Fibroblast of gingiva (primary cell): ENCODE measurements around the gene CLCNKA.

Experiments
- DNase-seq: peaks from one replicate; pipeline ENCODE4 v3.0.0-alpha.2; 2011; ENCODE audit warnings: low read depth

Gene CLCNKA

GRCh38 chr1:16063226-16063829, 41.5 kb downstream of the CLCNKA start:
- DNase-seq: no peak

DNA sequence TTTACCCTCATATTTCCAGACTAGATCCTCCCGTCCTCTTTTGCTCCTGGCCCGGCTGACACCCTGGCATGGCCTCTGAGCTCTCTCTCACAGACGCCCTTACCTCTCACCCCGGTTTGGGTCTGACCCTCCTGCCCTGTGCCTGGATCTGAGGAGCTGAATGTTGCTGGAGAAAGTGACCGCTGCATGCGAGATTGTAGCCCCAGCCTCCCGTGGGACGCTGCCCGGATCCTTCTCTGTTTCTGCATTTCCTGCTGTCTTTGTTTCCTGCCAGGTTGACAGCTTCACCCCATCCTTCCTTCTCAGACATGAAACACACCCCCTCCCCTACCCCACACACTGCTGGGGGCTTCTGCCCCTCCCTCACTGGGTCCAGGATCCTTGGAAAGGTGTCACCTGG, 42.1 kb downstream of the CLCNKA start:
- DNase-seq: no peak

GRCh38 chr1:16064536-16065268, 42.9 kb downstream of the CLCNKA start:
- DNase-seq: no peak

DNA sequence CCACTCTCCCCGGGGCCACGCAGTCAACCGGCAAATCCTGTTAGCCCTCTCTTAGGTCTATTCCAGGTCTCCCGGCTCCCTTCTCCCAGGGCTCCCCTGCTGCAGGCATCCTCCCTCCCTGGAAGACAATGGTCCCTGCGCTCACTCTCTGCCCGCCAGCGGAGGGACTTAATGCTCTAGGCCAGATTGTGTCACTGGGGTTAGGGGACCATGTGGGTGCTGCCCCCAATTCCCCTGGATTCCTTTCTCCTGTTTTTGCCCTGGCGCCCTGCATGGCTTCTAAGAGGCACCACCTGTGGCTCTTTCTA, 43.4 kb downstream of the CLCNKA start:
- DNase-seq: no peak

- DNase-seq: no peak
Observed at GRCh38 chr1:16066245-16066644, 44.4 kb downstream of the CLCNKA start.

DNA sequence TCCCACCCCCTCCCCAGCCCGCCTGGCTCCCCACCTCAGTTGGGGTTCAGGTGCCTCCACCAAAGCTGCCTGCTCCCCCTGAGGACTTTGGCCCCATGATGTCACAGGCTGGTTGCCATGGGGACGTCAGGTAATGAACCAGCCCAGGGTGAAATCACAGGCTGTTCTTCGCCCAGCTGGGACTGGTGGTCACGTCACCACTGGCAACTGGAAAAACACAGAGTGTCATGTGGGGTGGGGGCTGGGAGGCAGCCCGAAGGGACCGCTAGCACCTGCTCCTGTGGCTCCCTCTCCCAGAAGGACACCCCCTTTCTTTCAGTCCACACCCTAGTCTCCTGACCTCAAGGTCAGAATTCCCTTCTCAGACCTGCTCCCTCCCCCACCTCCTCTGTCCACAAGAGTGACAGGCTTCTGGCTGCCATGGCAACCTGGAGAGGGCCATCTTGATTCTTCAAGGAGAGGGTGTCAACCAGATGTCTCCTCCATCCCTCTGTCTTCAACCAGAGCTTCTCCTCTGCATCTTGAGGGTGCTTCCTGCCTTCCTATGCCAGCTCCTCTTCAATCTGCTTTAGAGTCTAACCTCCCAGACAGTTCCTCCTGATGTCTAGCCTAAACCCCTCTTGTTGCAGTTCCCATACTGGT, 45.4 kb downstream of the CLCNKA start:
- DNase-seq: no peak

- no peak for DNase-seq
Observed at GRCh38 chr1:16067933-16068332, 46.1 kb downstream of the CLCNKA start.

- DNase-seq: peak; percentile 18
Observed at GRCh38 chr1:16068356-16069270, 46.8 kb downstream of the CLCNKA start.

GRCh38 chr1:16070640-16071355, 49.0 kb downstream of the CLCNKA start:
- DNase-seq: no peak

DNA sequence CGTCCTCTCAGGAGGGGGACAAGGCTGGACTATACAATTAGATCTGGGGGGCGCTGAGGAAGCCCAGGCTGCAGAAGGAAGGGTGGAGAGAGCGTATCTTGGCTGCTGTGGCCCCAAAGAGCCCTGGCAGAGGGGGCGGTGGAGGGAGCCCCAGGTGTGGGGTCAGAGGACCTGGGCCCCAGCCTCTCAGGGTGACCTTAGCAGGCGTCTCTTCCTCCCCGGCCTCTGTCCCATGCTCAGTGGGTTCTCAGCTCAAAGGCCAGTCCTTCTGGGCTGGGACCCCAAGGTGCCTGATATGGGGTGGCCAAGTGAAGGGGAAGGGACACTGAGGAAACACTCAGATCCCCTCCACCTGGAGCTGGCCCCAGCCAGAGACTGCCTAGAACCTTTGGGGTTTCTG, 49.8 kb downstream of the CLCNKA start:
- DNase-seq: no peak

DNA sequence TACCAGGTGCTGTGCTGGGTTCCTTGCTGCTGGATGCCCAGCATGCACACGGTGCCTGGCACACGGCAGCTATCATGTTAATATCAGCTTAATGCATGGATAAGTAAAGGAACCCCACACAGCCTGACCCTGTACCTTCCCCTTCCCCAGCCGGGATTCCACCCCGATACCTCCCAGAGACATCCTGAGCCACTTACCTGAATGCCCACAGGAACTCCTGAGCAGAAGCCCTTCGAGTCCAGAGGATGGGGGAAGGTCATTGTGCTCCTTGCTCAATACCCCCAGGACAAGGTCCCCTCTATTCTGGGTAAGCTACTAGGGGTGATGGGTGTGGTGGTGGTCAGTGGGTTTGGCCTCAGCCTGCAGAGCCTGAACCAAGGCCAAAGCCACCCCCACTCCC, 50.3 kb downstream of the CLCNKA start:
- no peak for DNase-seq

- DNase-seq: no peak
Observed at GRCh38 chr1:16072616-16073484, 51.0 kb downstream of the CLCNKA start.

DNA sequence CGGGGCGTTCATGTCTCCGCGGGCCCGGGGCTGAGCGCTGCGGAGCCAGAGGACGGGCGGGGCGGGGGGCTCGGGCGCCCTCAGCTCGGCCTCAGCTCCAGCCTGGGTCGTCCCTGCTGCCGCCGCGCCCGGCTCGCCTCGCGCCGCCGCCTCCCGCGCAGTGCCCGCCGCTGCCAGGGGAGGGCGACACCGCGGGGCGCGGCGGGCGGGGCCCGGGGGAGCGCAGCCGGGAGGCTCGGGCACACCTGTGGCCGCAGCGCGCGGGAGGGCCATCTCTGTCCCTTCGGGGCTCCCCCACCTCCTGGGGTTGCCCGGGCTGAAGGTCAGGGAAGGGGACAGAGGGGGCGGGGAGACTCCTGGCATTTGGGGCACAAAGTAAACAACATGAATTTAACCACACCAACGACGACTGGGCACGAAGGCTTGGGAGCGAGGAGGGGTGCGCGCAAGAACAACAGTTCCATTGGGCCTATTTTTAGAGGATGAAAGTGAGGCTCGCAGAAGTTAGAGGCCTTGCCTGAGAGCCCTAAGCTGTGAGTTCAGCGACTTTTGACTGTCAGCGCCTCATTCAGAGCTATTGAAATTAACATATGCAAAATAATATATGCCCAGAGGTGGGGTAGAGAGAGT, 51.8 kb downstream of the CLCNKA start, which contains the start of gene FAM131C:
Gene FAM131C, minus strand, starts transcription at position 162 of the 630 bp plus-strand sequence. CDS start 209 bp downstream, outside the sequence.
- no peak for DNase-seq

- no peak for DNase-seq
Observed at GRCh38 chr1:16074217-16074616, 52.4 kb downstream of the CLCNKA start.

DNA sequence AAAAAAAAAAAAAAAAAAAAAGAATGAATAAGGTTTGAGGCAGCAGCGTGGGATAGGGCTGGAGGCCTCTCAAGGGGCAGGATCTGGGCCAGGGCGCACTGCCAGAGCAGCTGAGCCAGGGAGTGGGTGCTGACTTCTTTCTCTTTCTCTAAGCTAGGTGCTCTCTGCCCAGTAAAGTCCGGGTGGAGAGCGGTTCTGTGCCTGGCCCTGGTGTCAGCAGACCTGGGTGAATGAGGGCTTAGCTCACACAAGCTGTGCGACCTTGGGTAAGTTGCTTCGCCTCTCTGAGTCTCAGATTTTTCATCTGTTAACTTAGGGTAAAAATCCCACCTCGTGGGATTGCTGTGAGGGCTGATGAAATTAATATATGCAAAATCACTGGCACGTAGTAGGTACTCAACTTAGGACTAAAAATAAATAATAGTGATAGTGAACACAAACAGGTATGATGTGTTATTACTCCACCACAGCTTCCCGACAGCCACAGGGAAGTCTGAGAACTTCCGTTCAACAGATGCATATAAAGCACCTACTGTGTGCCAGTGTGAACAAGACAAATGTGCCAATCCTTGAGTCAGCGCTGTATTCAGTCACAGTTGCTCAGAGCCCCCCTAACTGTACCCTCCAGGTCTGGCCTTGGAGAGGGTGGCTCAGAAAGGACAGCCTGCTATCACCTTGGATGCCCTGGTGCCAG, 53.6 kb downstream of the CLCNKA start:
- DNase-seq: peak; percentile 47

- peak; percentile 91 for DNase-seq
Observed at GRCh38 chr1:16076031-16076864, 54.4 kb downstream of the CLCNKA start.

- peak; percentile 60 for DNase-seq
Observed at GRCh38 chr1:16076865-16077238, 55.0 kb downstream of the CLCNKA start.

DNA sequence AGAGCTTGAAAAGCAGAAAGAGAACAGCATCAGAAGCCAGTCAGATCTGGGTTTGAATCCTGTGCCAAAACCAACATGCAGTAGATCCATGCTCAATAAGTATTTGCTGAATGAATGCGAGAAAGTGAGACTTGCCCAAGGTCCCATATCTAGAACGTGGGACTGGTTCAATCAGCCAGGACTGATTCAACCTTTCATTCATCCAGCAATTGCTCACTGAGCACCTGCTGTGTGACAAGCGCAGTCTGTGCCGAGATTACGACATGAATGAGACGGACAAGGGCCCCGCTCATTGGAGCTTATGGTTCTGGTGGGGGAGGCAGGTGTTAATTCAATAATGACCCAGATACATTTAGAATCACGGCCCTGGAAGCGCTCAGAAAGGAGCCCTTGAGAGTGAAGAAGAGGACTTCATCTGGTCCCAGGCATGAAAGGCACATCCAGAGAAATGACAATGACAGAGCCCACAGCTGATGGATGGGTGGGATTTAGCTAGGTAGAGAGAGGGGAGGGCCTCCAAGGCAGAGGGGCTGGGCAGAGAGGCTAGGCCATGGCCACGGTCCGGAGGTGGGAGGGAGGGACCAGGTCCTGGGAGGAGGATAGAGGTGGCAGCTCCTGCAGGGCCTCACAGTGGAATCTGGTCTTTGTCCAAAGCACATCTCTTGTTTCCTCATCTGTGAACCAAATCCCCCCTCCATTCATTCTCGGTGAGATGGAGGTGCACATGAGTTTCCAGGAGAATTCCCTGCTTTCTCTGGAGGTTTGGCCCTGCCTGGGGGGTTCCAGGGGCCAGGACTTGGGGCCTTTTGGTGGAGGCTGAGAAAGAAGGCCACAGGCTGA, 55.8 kb downstream of the CLCNKA start:
- DNase-seq: no peak
